ENCODE results near the gene KCNJ6.

GRCh38 chr21:37587203-37587602, 329.1 kb downstream of the KCNJ6 start:
- no peak for TF ChIP-seq CTCF (IDR thresholded peaks at IDR 0.05; ENCODE audit: low read depth, low read length, missing input control)
- TF ChIP-seq JUND (IDR thresholded peaks at IDR 0.05), result no peak
- no peak for TF ChIP-seq MAX (IDR thresholded peaks at IDR 0.05)
- TF ChIP-seq ATF3 (IDR thresholded peaks at IDR 0.05), result no peak
- no peak for TF ChIP-seq TAF1 (conservative IDR thresholded peaks at IDR 0.05)
- TF ChIP-seq ZBTB33 (IDR thresholded peaks at IDR 0.05), result no peak
- TF ChIP-seq SP1 (IDR thresholded peaks at IDR 0.05), result no peak

All from liver (tissue), 3 donors.